ENCODE data around the gene AGBL5.

The AGBL5 gene

GRCh38 chr2:27069961-27070618 is 18.6 kb downstream of the AGBL5 start:
- CTCF ChIA-PET, result interaction anchor here (0.6 to 0.7 kb wide), 2 partner anchors 11 to 315 kb away, joined by 3 read pairs; no protein-coding TSS in a partner anchor
- POLR2A ChIA-PET, result interaction anchor here (2.4 kb wide), 1 partner anchor 10 kb away, joined by 22 read pairs; no protein-coding TSS in a partner anchor
- H3K4me1 ChIP-seq (ENCODE audit: control insufficient read depth, insufficient read depth, low read length), result peaks cover 14% of the 10 kb centered on the region

GRCh38 chr2:27070653-27071276 is 19.3 kb downstream of the AGBL5 start:
- Histone ChIP-seq H3K36me3 (ENCODE audit: control insufficient read depth in 2 of 2, insufficient read depth in 1 of 2, low read length in 2 of 2) (peaks cover 0 to 41% of the 10 kb centered on the region in 2 experiments; a peak in 1 of 3 replicates), H3K4me1 (ENCODE audit: control insufficient read depth, insufficient read depth, low read length) (peaks cover 14% of the 10 kb centered on the region), H3K4me3 (ENCODE audit: low read depth, low read length) (peak overlapping the region; percentile 90), H3K27ac (ENCODE audit: extremely low read depth, low read depth, low read length) (peak overlapping the region; percentile 66; the same call in 1 of the 2 replicates), H3K9me3 (ENCODE audit: control insufficient read depth, insufficient read depth, low read depth, low read length) (no peaks in the 10 kb centered on the region)
- CTCF ChIA-PET, result interaction anchor here (0.8 to 1.1 kb wide), 3 partner anchors 10 to 17 kb away, joined by 3 to 4 read pairs (median 3); no protein-coding TSS in a partner anchor
- POLR2A ChIA-PET, result interaction anchor here (0.6 to 3.6 kb wide), 11 partner anchors 8 to 339 kb away, joined by 3 to 61 read pairs (median 6); partner anchors contain the start of genes AGBL5, KHK, PPM1G and PREB
- TF ChIP-seq ZNF560 (tag by site-specific recombination; IDR thresholded peaks at IDR 0.05; ENCODE audit: borderline replicate concordance), result no peak
- no peak for TF ChIP-seq ZBTB26 (tag by site-specific recombination; optimal IDR thresholded peaks at IDR 0.05)
- TF ChIP-seq BCL11A (tag by site-specific recombination; IDR thresholded peaks at IDR 0.05; ENCODE audit: low read depth), result no peak
- no peak for TF ChIP-seq ZNF146 (tag by site-specific recombination; IDR thresholded peaks at IDR 0.05)
- TF ChIP-seq ZNF521 (tag by site-specific recombination; IDR thresholded peaks at IDR 0.05), result no peak

More at GRCh38 chr2:27069961-27070618, 18.6 kb downstream of the AGBL5 start:
- H3K27ac ChIP-seq (ENCODE audit: extremely low read depth, low read depth, low read length), result no peak overlapping the region
- H3K36me3 ChIP-seq (ENCODE audit: control insufficient read depth in 2 of 2, insufficient read depth in 1 of 2, low read length in 2 of 2), result peaks cover 0 to 48% of the 10 kb centered on the region in 2 experiments; a peak in 2 of 3 replicates
- no peak for TF ChIP-seq ZNF324 (tag by site-specific recombination; IDR thresholded peaks at IDR 0.05)
- TF ChIP-seq ATF2 (tag by site-specific recombination; IDR thresholded peaks at IDR 0.05; ENCODE audit: low read depth), result no peak
- no peak for TF ChIP-seq ZXDB (tag by site-specific recombination; IDR thresholded peaks at IDR 0.05)
- no peak for TF ChIP-seq ZNF664 (tag by site-specific recombination; IDR thresholded peaks at IDR 0.05)
- no peak for TF ChIP-seq ZNF37A (tag by site-specific recombination; IDR thresholded peaks at IDR 0.05)
- H3K4me3 ChIP-seq (ENCODE audit: low read depth, low read length), result peak overlapping the region; percentile 90
- no peaks in the 10 kb centered on the region for H3K9me3 ChIP-seq (ENCODE audit: control insufficient read depth, insufficient read depth, low read depth, low read length)

- H3K4me1 ChIP-seq (ENCODE audit: control insufficient read depth, insufficient read depth, low read length), result peaks cover 14% of the 10 kb centered on the region
- H3K4me3 ChIP-seq (ENCODE audit: low read depth, low read length), result peak within 1 kb of the TSS; percentile 90
- H3K36me3 ChIP-seq (ENCODE audit: control insufficient read depth in 2 of 2, insufficient read depth in 1 of 2, low read length in 2 of 2), result peaks cover 0 to 36% of the 10 kb centered on the region in 2 experiments; a peak in 1 of 3 replicates
- no peaks in the 10 kb centered on the region for H3K9me3 ChIP-seq (ENCODE audit: control insufficient read depth, insufficient read depth, low read depth, low read length)
- H3K27ac ChIP-seq (ENCODE audit: extremely low read depth, low read depth, low read length), result peak within 1 kb of the TSS; percentile 66; the same call in 1 of the 2 replicates
- POLR2A ChIA-PET, result interaction anchor here (0.6 to 3.6 kb wide), 12 partner anchors 9 to 338 kb away, joined by 3 to 61 read pairs (median 6); partner anchors contain the start of genes AGBL5, KHK, PPM1G and PREB
- CTCF ChIA-PET, result interaction anchor here (0.6 to 1.1 kb wide), 4 partner anchors 10 to 598 kb away, joined by 3 to 4 read pairs (median 3); no protein-coding TSS in a partner anchor
- TF ChIP-seq ZBTB26 (tag by site-specific recombination; optimal IDR thresholded peaks at IDR 0.05), result peak; percentile 77
- TF ChIP-seq ZBTB21 (tag by site-specific recombination; IDR thresholded peaks at IDR 0.05), result peak; percentile 78
- 0 out of 2 replicates have a peak, but pooled peaks have one; percentile 59 for TF ChIP-seq ZNF660 (tag by site-specific recombination; IDR thresholded peaks at IDR 0.05)
- peak; percentile 47 for TF ChIP-seq SP2 (tag by site-specific recombination; IDR thresholded peaks at IDR 0.05)
- TF ChIP-seq ZNF121 (tag by site-specific recombination; IDR thresholded peaks at IDR 0.05), result no peak
- no peak for TF ChIP-seq ZNF133 (tag by site-specific recombination; IDR thresholded peaks at IDR 0.05)
- TF ChIP-seq YY2 (tag by site-specific recombination; IDR thresholded peaks at IDR 0.05), result peak; percentile 73
- TF ChIP-seq ZNF621 (tag by site-specific recombination; IDR thresholded peaks at IDR 0.05), result no peak
- peak; percentile 76 for TF ChIP-seq CTCF (tag by site-specific recombination; IDR thresholded peaks at IDR 0.05)
- 0 out of 2 replicates have a peak, but pooled peaks have one; percentile 17 for TF ChIP-seq PRDM1 (tag by site-specific recombination; IDR thresholded peaks at IDR 0.05)
- TF ChIP-seq KLF9 (tag by site-specific recombination; IDR thresholded peaks at IDR 0.05; ENCODE audit: low read depth), result peak; percentile 83
- peak; percentile 93 for TF ChIP-seq ZNF629 (tag by site-specific recombination; IDR thresholded peaks at IDR 0.05)
- 0 out of 2 replicates have a peak, but pooled peaks have one; percentile 35 for TF ChIP-seq ZFP37 (tag by site-specific recombination; IDR thresholded peaks at IDR 0.05)
- no peak for TF ChIP-seq ZNF138 (tag by site-specific recombination; IDR thresholded peaks at IDR 0.05; ENCODE audit: borderline replicate concordance)
Measured at GRCh38 chr2:27071277-27071989, 20.0 kb downstream of the AGBL5 start, which contains the start of gene OST4. Gene OST4, minus strand, starts transcription at chr2:27071654.

All from HEK293 (cell line).